Natural killer cell (primary cell): Measurements from ENCODE around the gene MTRF1. TPM values are rescaled to one million over a fixed set of nuclear protein-coding genes. Genes with fewer than 3 reads are reported as not detected.

Source experiments
- ATAC-seq, 3 donors: fragments of 150-1000 bp in 2 of 3; fragments of 200-7000 bp in 1 of 3; cut with Tn5 transposase; 1 replicate in 1 of 3; 2 replicates in 2 of 3; pipeline ENCODE4 v1.10.0; 2021; ENCODE audit warnings: mild to moderate bottlenecking in 2 of 3, moderate library complexity in 2 of 3
- DNase-seq, 2 donors: peaks; one replicate each; pipeline versions ENCODE4 v3.0.0 to v3.0.0-alpha.2; 2013 to 2021; ENCODE audit warnings: mixed read lengths in 1 of 2
- H3K27ac ChIP-seq: one replicate; pipeline ENCODE4 v1.5.1; 2013; ENCODE audit warnings: mild to moderate bottlenecking, low read length
- H3K27me3 ChIP-seq: one replicate; pipeline ENCODE4 v1.6.1; 2013; ENCODE audit warnings: low read length; ENCODE audit not compliant: control insufficient read depth, insufficient read depth
- H3K36me3 ChIP-seq: one replicate; pipeline ENCODE4 v1.6.1; 2013; ENCODE audit warnings: low read length; ENCODE audit not compliant: control insufficient read depth, insufficient read depth
- H3K4me1 ChIP-seq: one replicate; pipeline ENCODE4 v1.6.1; 2013; ENCODE audit warnings: low read length; ENCODE audit not compliant: control insufficient read depth, insufficient read depth
- H3K4me3 ChIP-seq: one replicate; pipeline ENCODE4 v1.5.1; 2013; ENCODE audit warnings: low read length
- H3K9me3 ChIP-seq: one replicate; pipeline ENCODE4 v1.6.1; 2013; ENCODE audit warnings: low read length; ENCODE audit not compliant: control insufficient read depth, insufficient read depth
- H3K27ac Mint-ChIP-seq, 2 donors: one replicate each; pipeline ENCODE4 v1.8.0; 2022; ENCODE audit warnings: mild to moderate bottlenecking in 2 of 2, mixed read lengths in 2 of 2, moderate library complexity in 1 of 2
- H3K27me3 Mint-ChIP-seq, 2 donors: one replicate each; pipeline ENCODE4 v1.8.0; 2022; ENCODE audit warnings: low read depth in 2 of 2, mixed read lengths in 2 of 2
- H3K36me3 Mint-ChIP-seq: one replicate; pipeline ENCODE4 v1.8.0; 2022; ENCODE audit warnings: mixed read lengths
- H3K4me1 Mint-ChIP-seq, 2 donors: one replicate each; pipeline ENCODE4 v1.8.0; 2022; ENCODE audit warnings: mixed read lengths in 2 of 2
- H3K4me3 Mint-ChIP-seq: one replicate; pipeline ENCODE4 v1.8.0; 2022; ENCODE audit warnings: mild to moderate bottlenecking, moderate library complexity, mixed read lengths
- H3K9me3 Mint-ChIP-seq, 2 donors: one replicate each; pipeline ENCODE4 v1.8.0; 2022; ENCODE audit warnings: mixed read lengths in 2 of 2
- CTCF ChIP-seq: fragments of 200-600 bp; IDR thresholded peaks from one replicate; pipeline ENCODE4 v1.8.0; 2022; ENCODE audit warnings: antibody characterized with exemption
- WGBS: methylation state at CpG from one replicate; pipeline ENCODE4 v1.1.7; 2013; ENCODE audit warnings: missing lambda C conversion rate; ENCODE audit not compliant: insufficient coverage; 5-methylcytosine and 5-hydroxymethylcytosine counted together
- intact Hi-C: fragments of 100-400 bp; cut with micrococcal nuclease; formaldehyde crosslinking; loops from one replicate; pipeline ENCODE4 v1.14.2; 2022
- total RNA-seq, 4 donors: library from RNA; stranded (reverse); fragments of 120-200 nt in 1 of 4; gene quantifications; one replicate each; pipeline versions ENCODE4 v1.2.3 to v1.2.4, GENCODE V29; 2013 to 2022

MTRF1 gene
- total RNA-seq, 3 donors from 2014 or later (not counting 1 experiment from before 2014, with no cell fraction given), result 20.3 to 24.1 (median 24.0) TPM

DNA sequence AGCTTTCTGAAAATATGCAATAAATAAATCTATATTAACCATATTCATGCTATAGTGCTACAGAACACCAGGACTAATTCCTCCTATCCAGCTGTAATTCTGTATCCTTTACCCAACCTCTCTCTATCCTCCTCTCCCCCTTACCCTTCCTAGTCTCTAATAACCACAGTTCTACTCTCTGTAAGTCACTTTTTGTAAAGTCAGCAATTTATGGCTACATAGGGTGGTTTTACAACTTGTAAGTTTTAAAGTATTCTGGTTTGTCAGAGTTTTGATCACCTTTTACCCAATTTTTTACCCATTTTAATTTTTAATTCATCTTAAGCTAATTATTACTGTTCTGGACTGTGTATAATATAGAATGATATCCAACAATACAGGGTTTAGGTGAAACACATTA, 34.0 kb downstream of the MTRF1 start:
- Histone ChIP-seq H3K4me3 (no peak overlapping the region), H3K36me3 (peaks cover 26% of the 10 kb centered on the region), H3K4me1 (peaks cover 3% of the 10 kb centered on the region), H3K9me3 (no peaks in the 10 kb centered on the region), H3K27me3 (no peaks in the 10 kb centered on the region), H3K27ac (no peak overlapping the region)
- H3K27me3 Mint-ChIP-seq, result no peaks in the 10 kb centered on the region
- DNase-seq (no peak), ATAC-seq (no peak)
- intact Hi-C loops, result no loop called here
- H3K4me1 Mint-ChIP-seq, result peaks cover 16 to 18% of the 10 kb centered on the region in 2 donors
- H3K4me3 Mint-ChIP-seq, result no peak overlapping the region
- no peaks in the 10 kb centered on the region for H3K9me3 Mint-ChIP-seq
- TF ChIP-seq CTCF, result no peak
- no peak overlapping the region for H3K27ac Mint-ChIP-seq
- peaks cover 9% of the 10 kb centered on the region for H3K36me3 Mint-ChIP-seq

- H3K36me3 ChIP-seq, result peaks cover 15% of the 10 kb centered on the region
- intact Hi-C loops, result no loop called here
- WGBS, result 86% methylated on average over 5 of the region's 7 CpGs
Measured at GRCh38 chr13:41224113-41225110, 39.0 kb downstream of the MTRF1 start.

GRCh38 chr13:41222259-41222852, 41.0 kb downstream of the MTRF1 start:
- H3K9me3 ChIP-seq, result no peaks in the 10 kb centered on the region
- no peaks in the 10 kb centered on the region for H3K9me3 Mint-ChIP-seq
- H3K27me3 ChIP-seq, result no peaks in the 10 kb centered on the region
- WGBS, result 80% methylated on average over 4 of the region's 6 CpGs
- ATAC-seq (peak; percentile 91 to 98 (median 92)), DNase-seq (peak in 1 of 2 donors; percentile 77)
- peak; percentile 77 for TF ChIP-seq CTCF
- H3K27ac ChIP-seq, result no peak overlapping the region
- H3K4me1 Mint-ChIP-seq, result no peaks in the 10 kb centered on the region
- no peaks in the 10 kb centered on the region for H3K36me3 Mint-ChIP-seq
- no peaks in the 10 kb centered on the region for H3K27me3 Mint-ChIP-seq
- intact Hi-C loops, result loop anchor here (1.0 kb wide), 2 partner anchors 147 to 168 kb away; no protein-coding TSS in a partner anchor
- no peak overlapping the region for H3K4me3 ChIP-seq
- peaks cover 13% of the 10 kb centered on the region for H3K36me3 ChIP-seq
- no peaks in the 10 kb centered on the region for H3K4me1 ChIP-seq
- H3K27ac Mint-ChIP-seq, result no peak overlapping the region
- no peak overlapping the region for H3K4me3 Mint-ChIP-seq

More at GRCh38 chr13:41224113-41225110, 39.0 kb downstream of the MTRF1 start:
- Histone ChIP-seq H3K4me3 (no peak overlapping the region), H3K9me3 (no peaks in the 10 kb centered on the region), H3K27ac (no peak overlapping the region), H3K4me1 (no peaks in the 10 kb centered on the region), H3K27me3 (no peaks in the 10 kb centered on the region)
- no peaks in the 10 kb centered on the region for H3K36me3 Mint-ChIP-seq
- no peak overlapping the region for H3K4me3 Mint-ChIP-seq
- H3K27ac Mint-ChIP-seq, result no peak overlapping the region
- no peak for DNase-seq
- H3K9me3 Mint-ChIP-seq, result no peaks in the 10 kb centered on the region
- TF ChIP-seq CTCF, result no peak
- H3K4me1 Mint-ChIP-seq, result no peaks in the 10 kb centered on the region
- no peaks in the 10 kb centered on the region for H3K27me3 Mint-ChIP-seq
- no peak for ATAC-seq
